Activated naive CD8-positive, alpha-beta T cell (primary cell): Measurements from ENCODE around the gene PTPRB.

ENCODE experiments used
- H3K27ac Mint-ChIP-seq: one replicate; pipeline ENCODE4 v1.8.0; 2021; ENCODE audit warnings: mixed read lengths
- H3K27me3 Mint-ChIP-seq: one replicate; pipeline ENCODE4 v1.8.0; 2021; ENCODE audit warnings: mixed read lengths
- H3K36me3 Mint-ChIP-seq: one replicate; pipeline ENCODE4 v1.8.0; 2021; ENCODE audit warnings: mixed read lengths
- H3K4me1 Mint-ChIP-seq: one replicate; pipeline ENCODE4 v1.8.0; 2021; ENCODE audit warnings: low read depth, mixed read lengths
- H3K4me3 Mint-ChIP-seq: one replicate; pipeline ENCODE4 v1.8.0; 2021; ENCODE audit warnings: mild to moderate bottlenecking, mixed read lengths
- H3K9me3 Mint-ChIP-seq: one replicate; pipeline ENCODE4 v1.8.0; 2021; ENCODE audit warnings: low read depth, mixed read lengths

The PTPRB gene

GRCh38 chr12:70657616-70658286, 20.5 kb upstream of the PTPRB start:
- Mint-ChIP-seq H3K4me1 (no peaks in the 10 kb centered on the region), H3K36me3 (no peaks in the 10 kb centered on the region)

DNA sequence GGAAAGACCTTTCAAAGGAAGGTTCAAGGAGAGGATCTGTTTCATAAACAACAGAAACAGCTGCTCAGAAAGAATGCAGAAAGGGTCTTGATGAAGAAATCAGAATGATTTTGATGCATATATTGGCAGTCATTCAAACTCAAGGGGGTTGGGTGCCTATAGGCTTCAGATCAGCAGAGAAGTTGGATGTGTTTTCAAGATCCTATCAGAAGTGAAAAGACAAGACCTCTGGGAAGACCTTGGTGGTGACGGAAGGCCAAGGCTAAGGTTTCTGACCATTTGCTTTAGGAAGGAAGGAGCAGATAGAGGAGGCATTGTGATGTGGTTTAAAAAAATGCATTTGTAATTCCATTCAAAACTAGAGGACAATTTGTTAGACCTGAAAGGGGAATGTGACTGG, 15.2 kb upstream of the PTPRB start:
- Mint-ChIP-seq H3K27me3 (peaks cover 3% of the 10 kb centered on the region), H3K9me3 (no peaks in the 10 kb centered on the region), H3K36me3 (no peaks in the 10 kb centered on the region), H3K27ac (no peak overlapping the region), H3K4me1 (no peaks in the 10 kb centered on the region), H3K4me3 (no peak overlapping the region)

More at GRCh38 chr12:70657616-70658286, 20.5 kb upstream of the PTPRB start:
- H3K27ac Mint-ChIP-seq: no peak overlapping the region
- H3K9me3 Mint-ChIP-seq: no peaks in the 10 kb centered on the region
- H3K27me3 Mint-ChIP-seq: peaks cover 9% of the 10 kb centered on the region
- no peak overlapping the region for H3K4me3 Mint-ChIP-seq

- Mint-ChIP-seq H3K4me1 (no peaks in the 10 kb centered on the region), H3K27ac (no peak overlapping the region), H3K4me3 (no peak overlapping the region), H3K9me3 (no peaks in the 10 kb centered on the region), H3K36me3 (no peaks in the 10 kb centered on the region), H3K27me3 (peaks cover 8% of the 10 kb centered on the region)
Observed at GRCh38 chr12:70648831-70649230, 11.6 kb upstream of the PTPRB start.

GRCh38 chr12:70648191-70648590, 11.0 kb upstream of the PTPRB start:
- no peaks in the 10 kb centered on the region for H3K4me1 Mint-ChIP-seq
- no peak overlapping the region for H3K4me3 Mint-ChIP-seq
- H3K9me3 Mint-ChIP-seq: no peaks in the 10 kb centered on the region
- no peaks in the 10 kb centered on the region for H3K36me3 Mint-ChIP-seq
- peaks cover 10% of the 10 kb centered on the region for H3K27me3 Mint-ChIP-seq
- H3K27ac Mint-ChIP-seq: no peak overlapping the region

DNA sequence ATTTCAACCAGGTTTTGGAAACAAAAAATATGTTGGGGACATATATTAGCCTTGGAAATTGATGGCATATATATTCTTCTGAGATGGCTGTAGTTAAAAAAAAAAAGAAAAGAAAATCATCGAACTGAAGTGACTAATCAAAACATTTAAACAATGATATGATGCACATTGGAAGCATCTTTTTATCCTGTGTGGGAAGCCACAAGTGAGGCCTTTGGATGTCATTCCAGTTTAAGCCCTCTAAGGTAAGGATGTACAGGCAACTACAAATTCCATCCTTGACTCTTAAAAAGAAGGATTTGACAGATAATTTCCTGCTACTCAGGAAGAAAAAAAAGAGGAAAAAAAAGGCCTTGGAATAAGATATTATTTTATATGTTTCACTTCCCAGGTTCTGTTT, 9.6 kb upstream of the PTPRB start:
- H3K9me3 Mint-ChIP-seq: no peaks in the 10 kb centered on the region
- H3K4me3 Mint-ChIP-seq: no peak overlapping the region
- peaks cover 15% of the 10 kb centered on the region for H3K27me3 Mint-ChIP-seq
- no peaks in the 10 kb centered on the region for H3K36me3 Mint-ChIP-seq
- H3K4me1 Mint-ChIP-seq: no peaks in the 10 kb centered on the region
- H3K27ac Mint-ChIP-seq: no peak overlapping the region

- Mint-ChIP-seq H3K27me3 (peaks cover 18% of the 10 kb centered on the region), H3K36me3 (no peaks in the 10 kb centered on the region), H3K4me3 (no peak overlapping the region), H3K9me3 (no peaks in the 10 kb centered on the region), H3K4me1 (no peaks in the 10 kb centered on the region), H3K27ac (no peak overlapping the region)
Observed at GRCh38 chr12:70645494-70646317, 8.5 kb upstream of the PTPRB start.

GRCh38 chr12:70644861-70645260, 7.6 kb upstream of the PTPRB start:
- H3K27me3 Mint-ChIP-seq: peaks cover 18% of the 10 kb centered on the region
- H3K36me3 Mint-ChIP-seq: no peaks in the 10 kb centered on the region
- no peak overlapping the region for H3K4me3 Mint-ChIP-seq

GRCh38 chr12:70643939-70644338, 6.7 kb upstream of the PTPRB start:
- Mint-ChIP-seq H3K27me3 (peaks cover 18% of the 10 kb centered on the region), H3K4me1 (no peaks in the 10 kb centered on the region), H3K27ac (no peak overlapping the region), H3K36me3 (no peaks in the 10 kb centered on the region), H3K4me3 (no peak overlapping the region), H3K9me3 (no peaks in the 10 kb centered on the region)

More at GRCh38 chr12:70644861-70645260, 7.6 kb upstream of the PTPRB start:
- Mint-ChIP-seq H3K9me3 (no peaks in the 10 kb centered on the region), H3K4me1 (no peaks in the 10 kb centered on the region), H3K27ac (no peak overlapping the region)

- Mint-ChIP-seq H3K36me3 (no peaks in the 10 kb centered on the region), H3K4me3 (no peak overlapping the region), H3K27me3 (peaks cover 16% of the 10 kb centered on the region), H3K4me1 (no peaks in the 10 kb centered on the region), H3K27ac (no peak overlapping the region), H3K9me3 (no peaks in the 10 kb centered on the region)
Observed at GRCh38 chr12:70641691-70642090, 4.5 kb upstream of the PTPRB start.

DNA sequence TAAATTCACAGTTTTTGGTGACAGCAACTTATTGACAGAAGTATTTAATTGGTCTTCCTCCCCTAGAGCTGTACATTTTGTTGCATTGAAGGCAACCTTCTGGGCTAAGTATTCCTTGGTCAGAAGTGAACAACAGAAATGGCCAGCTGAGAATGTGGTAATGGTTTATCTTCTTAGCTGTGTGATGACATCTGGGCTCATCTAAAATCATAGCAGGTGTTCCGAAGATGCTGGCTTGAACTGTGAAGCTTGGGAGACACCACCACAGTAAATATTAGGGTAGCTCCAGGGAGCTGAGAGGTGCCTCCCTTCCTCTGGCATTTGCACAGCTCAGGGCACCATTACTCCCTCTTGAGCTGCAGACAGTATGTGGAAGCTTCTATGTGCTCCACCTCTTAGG, 3.7 kb upstream of the PTPRB start:
- H3K4me3 Mint-ChIP-seq: no peak overlapping the region
- peaks cover 16% of the 10 kb centered on the region for H3K27me3 Mint-ChIP-seq
- H3K27ac Mint-ChIP-seq: no peak overlapping the region
- no peaks in the 10 kb centered on the region for H3K9me3 Mint-ChIP-seq
- H3K4me1 Mint-ChIP-seq: no peaks in the 10 kb centered on the region
- no peaks in the 10 kb centered on the region for H3K36me3 Mint-ChIP-seq

GRCh38 chr12:70639535-70639934, 2.3 kb upstream of the PTPRB start:
- no peak overlapping the region for H3K4me3 Mint-ChIP-seq
- H3K36me3 Mint-ChIP-seq: no peaks in the 10 kb centered on the region
- peaks cover 15% of the 10 kb centered on the region for H3K27me3 Mint-ChIP-seq
- H3K9me3 Mint-ChIP-seq: no peaks in the 10 kb centered on the region
- H3K4me1 Mint-ChIP-seq: no peaks in the 10 kb centered on the region
- no peak overlapping the region for H3K27ac Mint-ChIP-seq

DNA sequence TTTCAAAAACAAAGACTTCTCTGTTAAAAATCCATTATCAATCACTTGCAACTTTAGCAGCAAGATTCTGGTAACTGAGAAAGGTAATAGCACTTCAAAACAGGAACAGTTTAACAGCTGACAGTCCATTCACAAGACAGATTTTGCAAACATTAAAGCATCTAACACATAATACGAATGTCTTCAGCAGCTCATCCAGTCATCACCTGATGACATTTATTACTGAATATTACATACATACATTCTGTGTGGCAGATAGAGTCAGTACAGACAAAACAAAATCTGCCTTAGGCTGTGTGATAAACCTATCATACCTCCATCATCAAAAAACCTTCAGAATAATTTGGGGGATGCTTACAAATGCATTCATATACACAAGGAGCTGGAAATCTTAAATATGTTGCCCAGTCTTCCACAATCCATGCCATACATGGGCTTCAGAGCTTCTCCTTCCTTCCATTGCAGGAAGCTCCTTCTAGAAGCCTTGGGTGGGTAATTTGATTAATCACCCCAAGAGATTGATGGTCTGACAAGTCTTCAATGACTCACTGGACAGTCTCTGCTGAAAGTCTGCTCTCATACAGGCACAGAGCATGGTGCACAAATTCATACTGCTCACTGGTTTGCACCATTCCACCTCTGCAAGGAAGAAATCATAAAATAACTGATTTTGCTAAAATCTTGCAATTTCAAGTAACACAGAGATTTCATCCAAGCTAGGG, 1.6 kb upstream of the PTPRB start:
- H3K36me3 Mint-ChIP-seq: no peaks in the 10 kb centered on the region
- H3K4me3 Mint-ChIP-seq: no peak overlapping the region
- no peak overlapping the region for H3K27ac Mint-ChIP-seq
- H3K9me3 Mint-ChIP-seq: no peaks in the 10 kb centered on the region
- H3K27me3 Mint-ChIP-seq: peaks cover 12% of the 10 kb centered on the region
- H3K4me1 Mint-ChIP-seq: no peaks in the 10 kb centered on the region

GRCh38 chr12:70635755-70636154, 1.5 kb downstream of the PTPRB start:
- H3K27me3 Mint-ChIP-seq: no peaks in the 10 kb centered on the region
- no peaks in the 10 kb centered on the region for H3K4me1 Mint-ChIP-seq
- H3K36me3 Mint-ChIP-seq: no peaks in the 10 kb centered on the region
- no peaks in the 10 kb centered on the region for H3K9me3 Mint-ChIP-seq
- H3K4me3 Mint-ChIP-seq: no peak overlapping the region
- H3K27ac Mint-ChIP-seq: no peak overlapping the region

GRCh38 chr12:70628701-70629480, 8.3 kb downstream of the PTPRB start:
- Mint-ChIP-seq H3K36me3 (no peaks in the 10 kb centered on the region), H3K4me1 (no peaks in the 10 kb centered on the region), H3K27ac (no peak overlapping the region), H3K27me3 (peaks cover 12% of the 10 kb centered on the region), H3K9me3 (peaks cover 7% of the 10 kb centered on the region), H3K4me3 (no peak overlapping the region)
